HepG2 (cell line): ENCODE data around the gene FZD7.

Experiments used
- ASH2L ChIP-seq: fragments of 300-600, 200-600 bp; sonication (generic); IDR thresholded peaks from 2 replicates; pipeline ENCODE4 v1.7.0; 2017; ENCODE audit warnings: low read depth, mild to moderate bottlenecking, moderate library complexity, mixed read lengths, low read length; ENCODE audit not compliant: insufficient read length
- ATF7 ChIP-seq, 2 experiments: fragments of 450-650 bp in 1 of 2; sonication (generic) in 1 of 2; formaldehyde crosslinking in 1 of 2; IDR thresholded peaks; 2 replicates each; pipeline versions ENCODE4 v1.4.0 to v1.6.1; 2016 to 2020; ENCODE audit warnings: antibody characterized with exemption in 1 of 2, mild to moderate bottlenecking in 1 of 2, missing genetic modification reagents in 1 of 2
- BHLHE40 ChIP-seq: IDR thresholded peaks from 2 replicates; pipeline ENCODE4 v1.6.1; 2011; ENCODE audit warnings: low read length, improper control_type of control experiment
- DPF2 ChIP-seq: sonication (generic); formaldehyde crosslinking; IDR thresholded peaks from 2 replicates; pipeline ENCODE4 v1.4.0; 2020; ENCODE audit warnings: mild to moderate bottlenecking, low read depth, missing genetic modification reagents, borderline replicate concordance
- HES4 ChIP-seq: sonication (generic); formaldehyde crosslinking; IDR thresholded peaks from 2 replicates; pipeline ENCODE4 v1.9.0; 2021; ENCODE audit warnings: mild to moderate bottlenecking, missing genetic modification reagents, borderline replicate concordance
- RFX5 ChIP-seq: IDR thresholded peaks from 2 replicates; pipeline ENCODE4 v1.6.1; 2011; ENCODE audit warnings: low read depth, low read length, improper control_type of control experiment
- SETDB1 ChIP-seq: sonication (generic); formaldehyde crosslinking; IDR thresholded peaks from 2 replicates; pipeline ENCODE4 v1.5.1; 2020; ENCODE audit warnings: missing genetic modification reagents, mild to moderate bottlenecking, borderline replicate concordance
- ZBTB1 ChIP-seq: sonication (generic); formaldehyde crosslinking; IDR thresholded peaks from 2 replicates; pipeline ENCODE4 v1.4.0; 2020; ENCODE audit warnings: missing genetic modification reagents, borderline replicate concordance
- TF ChIP-seq, protein P1 (sequence below): sonication (generic); formaldehyde crosslinking; IDR thresholded peaks from 2 replicates; pipeline ENCODE4 v1.5.0; 2020; ENCODE audit warnings: mild to moderate bottlenecking, missing genetic modification reagents, moderate library complexity

GRCh38 chr2:202040079-202040844 lies 6.6 kb downstream of the FZD7 start:
- no peak for TF ChIP-seq SETDB1 (CRISPR knock-in tag)
- TF ChIP-seq, protein P1, sequence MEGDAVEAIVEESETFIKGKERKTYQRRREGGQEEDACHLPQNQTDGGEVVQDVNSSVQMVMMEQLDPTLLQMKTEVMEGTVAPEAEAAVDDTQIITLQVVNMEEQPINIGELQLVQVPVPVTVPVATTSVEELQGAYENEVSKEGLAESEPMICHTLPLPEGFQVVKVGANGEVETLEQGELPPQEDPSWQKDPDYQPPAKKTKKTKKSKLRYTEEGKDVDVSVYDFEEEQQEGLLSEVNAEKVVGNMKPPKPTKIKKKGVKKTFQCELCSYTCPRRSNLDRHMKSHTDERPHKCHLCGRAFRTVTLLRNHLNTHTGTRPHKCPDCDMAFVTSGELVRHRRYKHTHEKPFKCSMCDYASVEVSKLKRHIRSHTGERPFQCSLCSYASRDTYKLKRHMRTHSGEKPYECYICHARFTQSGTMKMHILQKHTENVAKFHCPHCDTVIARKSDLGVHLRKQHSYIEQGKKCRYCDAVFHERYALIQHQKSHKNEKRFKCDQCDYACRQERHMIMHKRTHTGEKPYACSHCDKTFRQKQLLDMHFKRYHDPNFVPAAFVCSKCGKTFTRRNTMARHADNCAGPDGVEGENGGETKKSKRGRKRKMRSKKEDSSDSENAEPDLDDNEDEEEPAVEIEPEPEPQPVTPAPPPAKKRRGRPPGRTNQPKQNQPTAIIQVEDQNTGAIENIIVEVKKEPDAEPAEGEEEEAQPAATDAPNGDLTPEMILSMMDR: no peak
- TF ChIP-seq DPF2 (CRISPR knock-in tag): no peak
- TF ChIP-seq HES4 (CRISPR knock-in tag): no peak
- TF ChIP-seq BHLHE40: no peak
- TF ChIP-seq RFX5: no peak
- no peak for TF ChIP-seq ATF7 (IDR thresholded peaks at IDR 0.05)
- TF ChIP-seq ATF7 (CRISPR knock-in tag; IDR thresholded peaks at IDR 0.05): no peak
- TF ChIP-seq ZBTB1: no peak
- TF ChIP-seq ASH2L: no peak
